ENCODE measurements around the gene ST6GALNAC3. TPM values are rescaled to one million over a fixed set of nuclear protein-coding genes. Genes with fewer than 3 reads are reported as not detected.

ST6GALNAC3 gene
- total RNA-seq, 2 donors from 2014 or later, result 6.3 to 7.6 TPM

- Histone ChIP-seq H3K27ac (ENCODE audit: low read depth, low read length) (no peak overlapping the region), H3K4me1 (ENCODE audit: control insufficient read depth, insufficient read depth, low read length) (no peaks in the 10 kb centered on the region), H3K27me3 (ENCODE audit: control insufficient read depth, insufficient read depth, low read length, poor library complexity, severe bottlenecking) (no peaks in the 10 kb centered on the region), H3K9ac (ENCODE audit: extremely low read depth, low read length, poor library complexity, severe bottlenecking) (no peak overlapping the region), H3K4me3 (ENCODE audit: low read length) (no peak overlapping the region), H3K36me3 (ENCODE audit: control insufficient read depth, insufficient read depth, low read length) (no peaks in the 10 kb centered on the region), H3K9me3 (ENCODE audit: control insufficient read depth, low read length) (no peaks in the 10 kb centered on the region)
- H3K27ac Mint-ChIP-seq, result no peak overlapping the region
- no peak for TF ChIP-seq CTCF (conservative IDR thresholded peaks at IDR 0.05)
- no peak for DNase-seq
- H3K4me1 Mint-ChIP-seq, result no peaks in the 10 kb centered on the region
- no peaks in the 10 kb centered on the region for H3K27me3 Mint-ChIP-seq (ENCODE audit: insufficient read depth)
- WGBS, 2 experiments (ENCODE audit: insufficient coverage in 1 of 2, insufficient read length in 1 of 2), result 88 to 98% methylated on average over 5 of the region's 5 CpGs
- peaks cover 3% of the 10 kb centered on the region for H3K9me3 Mint-ChIP-seq
- no peaks in the 10 kb centered on the region for H3K36me3 Mint-ChIP-seq (ENCODE audit: low read depth)
- no peak overlapping the region for H3K4me3 Mint-ChIP-seq
Observed at GRCh38 chr1:76185207-76185606, 110.7 kb downstream of the ST6GALNAC3 start.

- H3K4me1 Mint-ChIP-seq, result no peaks in the 10 kb centered on the region
- H3K27ac Mint-ChIP-seq, result no peak overlapping the region
- no peaks in the 10 kb centered on the region for H3K9me3 Mint-ChIP-seq
Observed at GRCh38 chr1:76186554-76187170, 112.1 kb downstream of the ST6GALNAC3 start.

GRCh38 chr1:76187436-76187835, 112.9 kb downstream of the ST6GALNAC3 start:
- no peak for DNase-seq
- no peak overlapping the region for H3K4me3 ChIP-seq (ENCODE audit: low read length)
- Mint-ChIP-seq H3K9me3 (no peaks in the 10 kb centered on the region), H3K4me3 (no peak overlapping the region), H3K27me3 (ENCODE audit: insufficient read depth) (no peaks in the 10 kb centered on the region), H3K36me3 (ENCODE audit: low read depth) (no peaks in the 10 kb centered on the region), H3K27ac (no peak overlapping the region), H3K4me1 (no peaks in the 10 kb centered on the region)
- no peak for TF ChIP-seq CTCF (conservative IDR thresholded peaks at IDR 0.05)
- H3K27ac ChIP-seq (ENCODE audit: low read depth, low read length), result no peak overlapping the region
- H3K27me3 ChIP-seq (ENCODE audit: control insufficient read depth, insufficient read depth, low read length, poor library complexity, severe bottlenecking), result no peaks in the 10 kb centered on the region
- 97 to 100% methylated on average over 1 to 3 of the region's 3 CpGs for WGBS, 2 experiments (ENCODE audit: insufficient coverage in 1 of 2, insufficient read length in 1 of 2)
- H3K4me1 ChIP-seq (ENCODE audit: control insufficient read depth, insufficient read depth, low read length), result no peaks in the 10 kb centered on the region
- H3K36me3 ChIP-seq (ENCODE audit: control insufficient read depth, insufficient read depth, low read length), result no peaks in the 10 kb centered on the region
- H3K9me3 ChIP-seq (ENCODE audit: control insufficient read depth, low read length), result no peaks in the 10 kb centered on the region
- no peak overlapping the region for H3K9ac ChIP-seq (ENCODE audit: extremely low read depth, low read length, poor library complexity, severe bottlenecking)

More at GRCh38 chr1:76186554-76187170, 112.1 kb downstream of the ST6GALNAC3 start:
- no peak overlapping the region for H3K4me3 Mint-ChIP-seq
- Histone ChIP-seq H3K9ac (ENCODE audit: extremely low read depth, low read length, poor library complexity, severe bottlenecking) (no peak overlapping the region), H3K4me3 (ENCODE audit: low read length) (no peak overlapping the region), H3K27me3 (ENCODE audit: control insufficient read depth, insufficient read depth, low read length, poor library complexity, severe bottlenecking) (no peaks in the 10 kb centered on the region), H3K4me1 (ENCODE audit: control insufficient read depth, insufficient read depth, low read length) (no peaks in the 10 kb centered on the region), H3K27ac (ENCODE audit: low read depth, low read length) (peak overlapping the region; percentile 4), H3K36me3 (ENCODE audit: control insufficient read depth, insufficient read depth, low read length) (no peaks in the 10 kb centered on the region), H3K9me3 (ENCODE audit: control insufficient read depth, low read length) (no peaks in the 10 kb centered on the region)
- DNase-seq, result no peak
- 71 to 85% methylated on average over 4 to 6 of the region's 6 CpGs for WGBS, 2 experiments (ENCODE audit: insufficient coverage in 1 of 2, insufficient read length in 1 of 2)
- no peaks in the 10 kb centered on the region for H3K36me3 Mint-ChIP-seq (ENCODE audit: low read depth)
- no peaks in the 10 kb centered on the region for H3K27me3 Mint-ChIP-seq (ENCODE audit: insufficient read depth)
- no peak for TF ChIP-seq CTCF (conservative IDR thresholded peaks at IDR 0.05)
